ENCODE results near the gene NRG2. TPM values are rescaled to one million over a fixed set of nuclear protein-coding genes. Genes with fewer than 3 reads are reported as not detected.

Gene NRG2
- polyA plus RNA-seq, 1 of the 3 experiments (the other 2 are of a cell fraction) = 3.7 TPM

DNA sequence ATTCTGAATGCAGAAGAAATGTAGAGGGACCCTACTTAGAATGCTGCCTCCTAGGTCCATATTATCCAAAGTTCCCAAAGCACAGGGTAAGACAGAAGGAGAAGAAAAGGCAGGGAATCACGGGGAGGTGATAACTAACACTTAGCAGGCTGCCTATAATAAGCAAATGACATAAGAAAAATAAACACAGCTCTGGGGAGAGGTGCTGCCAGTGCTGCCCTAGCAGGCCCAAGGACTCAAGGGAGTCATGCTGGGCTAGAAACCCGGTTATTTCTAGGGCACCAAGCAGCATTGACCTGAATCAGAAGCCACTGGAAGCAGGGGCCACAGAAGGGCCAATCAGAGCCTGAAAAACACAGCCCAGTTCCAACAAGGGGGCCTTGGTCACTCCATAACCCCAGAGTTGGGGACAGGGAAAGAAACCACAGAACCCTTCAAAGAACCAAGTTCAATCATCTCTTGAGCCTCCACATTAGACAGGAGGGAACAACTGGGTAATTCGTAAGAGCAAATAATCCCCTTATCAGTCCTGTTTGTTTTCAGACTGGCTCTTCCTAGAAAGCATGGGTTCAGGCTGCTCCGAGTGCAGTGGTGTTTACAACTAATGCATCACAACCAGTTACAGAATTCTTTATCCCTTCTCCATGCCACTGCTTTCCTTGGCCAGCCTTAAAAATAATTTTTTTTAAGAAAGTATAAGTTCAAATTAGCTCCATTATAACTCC, 24.0 kb downstream of the NRG2 start:
- TF ChIP-seq TCF12 (IDR thresholded peaks at IDR 0.05) (no peak), EP300 (IDR thresholded peaks at IDR 0.05; ENCODE audit: borderline replicate concordance in 1 of 2, low read depth in 1 of 2, low read length in 1 of 2) (no peak), RCOR1 (IDR thresholded peaks at IDR 0.05; ENCODE audit: low read length) (no peak)
- ChIA-PET CTCF (interaction anchor here (0.8 to 3.4 kb wide), 5 partner anchors 12 to 232 kb away, joined by 3 to 18 read pairs (median 3); partner anchors contain the start of gene NRG2), POLR2A (no interaction called here)
- H4K20me1 ChIP-seq (ENCODE audit: insufficient read depth) = no peaks in the 10 kb centered on the region
- no peaks in the 10 kb centered on the region for H3K9me2 ChIP-seq
- H3K36me3 ChIP-seq (replicated peaks in 1 of 2; ENCODE audit: control insufficient read depth in 1 of 2, insufficient read depth in 2 of 2, low read length in 1 of 2) = no peaks in the 10 kb centered on the region
- no peak for DNase-seq
- H3K9ac ChIP-seq = no peak overlapping the region
- H3K27ac ChIP-seq (ENCODE audit: low read depth in 2 of 2, low read length in 1 of 2) = no peak overlapping the region
- no peak overlapping the region for H3K4me3 ChIP-seq (ENCODE audit: low read depth in 2 of 2, low read length in 1 of 2)
- H3K27me3 ChIP-seq (ENCODE audit: insufficient read depth) = no peaks in the 10 kb centered on the region
- no peaks in the 10 kb centered on the region for H3F3A ChIP-seq (replicated peaks; ENCODE audit: insufficient read depth)
- WGBS (ENCODE audit: low lambda C conversion rate) = 73% methylated on average over 4 of the region's 4 CpGs
- peaks cover 0 to 10% of the 10 kb centered on the region in 2 experiments; a peak in 1 of 4 replicates for H3K4me1 ChIP-seq (ENCODE audit: control insufficient read depth in 1 of 2, insufficient read depth in 2 of 2, low read depth in 1 of 2, low read length in 1 of 2)
- H3K79me2 ChIP-seq (ENCODE audit: insufficient read depth) = no peaks in the 10 kb centered on the region
- H3K4me2 ChIP-seq = no peak overlapping the region
- no peaks in the 10 kb centered on the region for H3K9me3 ChIP-seq
- no peak overlapping the region for H2AFZ ChIP-seq (ENCODE audit: low read depth)

DNA sequence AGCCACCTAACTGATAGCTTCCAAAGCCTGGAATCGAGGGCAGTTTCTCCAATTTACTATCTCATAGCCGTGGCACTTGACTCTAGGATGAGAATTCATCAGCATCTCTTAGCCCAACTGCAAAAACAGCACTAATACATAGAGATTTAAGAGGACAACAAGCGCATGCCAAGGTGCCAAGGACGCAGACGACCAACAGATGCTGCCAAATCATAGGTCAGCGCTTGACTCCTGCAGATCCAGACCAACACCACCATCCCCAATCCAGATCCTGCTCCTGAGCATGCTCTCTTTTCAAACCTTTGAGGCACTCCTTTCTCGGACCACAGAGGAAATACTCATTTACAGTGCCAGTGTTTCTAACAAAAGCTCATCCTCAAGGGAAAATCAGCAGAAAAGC, 24.6 kb downstream of the NRG2 start:
- H3K9me3 ChIP-seq = no peaks in the 10 kb centered on the region
- H3K27me3 ChIP-seq (ENCODE audit: insufficient read depth) = no peaks in the 10 kb centered on the region
- H3K9me2 ChIP-seq = no peaks in the 10 kb centered on the region
- H3K27ac ChIP-seq (ENCODE audit: low read depth in 2 of 2, low read length in 1 of 2) = no peak overlapping the region; a peak in 1 of 4 replicates
- no peak overlapping the region for H3K4me2 ChIP-seq
- ChIA-PET POLR2A (no interaction called here), CTCF (interaction anchor here (0.8 to 3.4 kb wide), 7 partner anchors 11 to 231 kb away, joined by 3 to 18 read pairs (median 3); partner anchors contain the start of gene NRG2)
- no peak overlapping the region for H2AFZ ChIP-seq (ENCODE audit: low read depth)
- no peak overlapping the region for H3K9ac ChIP-seq
- H3K36me3 ChIP-seq (replicated peaks in 1 of 2; ENCODE audit: control insufficient read depth in 1 of 2, insufficient read depth in 2 of 2, low read length in 1 of 2) = no peaks in the 10 kb centered on the region
- WGBS (ENCODE audit: low lambda C conversion rate) = 85% methylated on average over 6 of the region's 7 CpGs
- TF ChIP-seq, protein P1, sequence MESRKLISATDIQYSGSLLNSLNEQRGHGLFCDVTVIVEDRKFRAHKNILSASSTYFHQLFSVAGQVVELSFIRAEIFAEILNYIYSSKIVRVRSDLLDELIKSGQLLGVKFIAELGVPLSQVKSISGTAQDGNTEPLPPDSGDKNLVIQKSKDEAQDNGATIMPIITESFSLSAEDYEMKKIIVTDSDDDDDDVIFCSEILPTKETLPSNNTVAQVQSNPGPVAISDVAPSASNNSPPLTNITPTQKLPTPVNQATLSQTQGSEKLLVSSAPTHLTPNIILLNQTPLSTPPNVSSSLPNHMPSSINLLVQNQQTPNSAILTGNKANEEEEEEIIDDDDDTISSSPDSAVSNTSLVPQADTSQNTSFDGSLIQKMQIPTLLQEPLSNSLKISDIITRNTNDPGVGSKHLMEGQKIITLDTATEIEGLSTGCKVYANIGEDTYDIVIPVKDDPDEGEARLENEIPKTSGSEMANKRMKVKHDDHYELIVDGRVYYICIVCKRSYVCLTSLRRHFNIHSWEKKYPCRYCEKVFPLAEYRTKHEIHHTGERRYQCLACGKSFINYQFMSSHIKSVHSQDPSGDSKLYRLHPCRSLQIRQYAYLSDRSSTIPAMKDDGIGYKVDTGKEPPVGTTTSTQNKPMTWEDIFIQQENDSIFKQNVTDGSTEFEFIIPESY (IDR thresholded peaks at IDR 0.05; ENCODE audit: borderline replicate concordance, low read depth) = no peak
- TF ChIP-seq RFX5 (IDR thresholded peaks at IDR 0.05; ENCODE audit: low read length) = no peak
- no peak for TF ChIP-seq JUND (IDR thresholded peaks at IDR 0.05)
- TF ChIP-seq, protein P2, sequence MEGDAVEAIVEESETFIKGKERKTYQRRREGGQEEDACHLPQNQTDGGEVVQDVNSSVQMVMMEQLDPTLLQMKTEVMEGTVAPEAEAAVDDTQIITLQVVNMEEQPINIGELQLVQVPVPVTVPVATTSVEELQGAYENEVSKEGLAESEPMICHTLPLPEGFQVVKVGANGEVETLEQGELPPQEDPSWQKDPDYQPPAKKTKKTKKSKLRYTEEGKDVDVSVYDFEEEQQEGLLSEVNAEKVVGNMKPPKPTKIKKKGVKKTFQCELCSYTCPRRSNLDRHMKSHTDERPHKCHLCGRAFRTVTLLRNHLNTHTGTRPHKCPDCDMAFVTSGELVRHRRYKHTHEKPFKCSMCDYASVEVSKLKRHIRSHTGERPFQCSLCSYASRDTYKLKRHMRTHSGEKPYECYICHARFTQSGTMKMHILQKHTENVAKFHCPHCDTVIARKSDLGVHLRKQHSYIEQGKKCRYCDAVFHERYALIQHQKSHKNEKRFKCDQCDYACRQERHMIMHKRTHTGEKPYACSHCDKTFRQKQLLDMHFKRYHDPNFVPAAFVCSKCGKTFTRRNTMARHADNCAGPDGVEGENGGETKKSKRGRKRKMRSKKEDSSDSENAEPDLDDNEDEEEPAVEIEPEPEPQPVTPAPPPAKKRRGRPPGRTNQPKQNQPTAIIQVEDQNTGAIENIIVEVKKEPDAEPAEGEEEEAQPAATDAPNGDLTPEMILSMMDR (IDR thresholded peaks at IDR 0.05) = no peak
- TF ChIP-seq EZH2phosphoT487 (IDR thresholded peaks at IDR 0.05; ENCODE audit: borderline replicate concordance, low read depth) = no peak
- TF ChIP-seq NFIC (IDR thresholded peaks at IDR 0.05; ENCODE audit: borderline replicate concordance) = no peak
- no peak for TF ChIP-seq FOXJ3 (CRISPR knock-in tag; IDR thresholded peaks at IDR 0.05)
- TF ChIP-seq RAD21 (IDR thresholded peaks at IDR 0.05; ENCODE audit: low read length) = no peak
- no peak for TF ChIP-seq TCF12 (IDR thresholded peaks at IDR 0.05)
- TF ChIP-seq FOSL2 (IDR thresholded peaks at IDR 0.05; ENCODE audit: borderline replicate concordance, low read depth) = no peak
- TF ChIP-seq ELF1 (IDR thresholded peaks at IDR 0.05) = no peak
- DNase-seq = no peak
- no peak overlapping the region for H3K4me3 ChIP-seq (ENCODE audit: low read depth in 2 of 2, low read length in 1 of 2)
- peaks cover 0 to 10% of the 10 kb centered on the region in 2 experiments; a peak in 1 of 4 replicates for H3K4me1 ChIP-seq (ENCODE audit: control insufficient read depth in 1 of 2, insufficient read depth in 2 of 2, low read depth in 1 of 2, low read length in 1 of 2)
- no peaks in the 10 kb centered on the region for H3F3A ChIP-seq (replicated peaks; ENCODE audit: insufficient read depth)
- no peaks in the 10 kb centered on the region for H3K79me2 ChIP-seq (ENCODE audit: insufficient read depth)
- no peaks in the 10 kb centered on the region for H4K20me1 ChIP-seq (ENCODE audit: insufficient read depth)
